OCI-LY7 (cell line): ENCODE measurements around the gene TTC24. TPM values are rescaled to one million over a fixed set of nuclear protein-coding genes. Genes with fewer than 3 reads are reported as not detected.

Experiments used
- BruUV-seq: library from RNA; stranded (reverse); fragments of 400-500 nt; replicated peaks from 2 replicates; lab custom pipeline; 2021; lab: Mats Ljungman, UMichigan
- CTCF ChIA-PET: fragments of 300-600 bp; sonication (Branson Sonifier 250); formaldehyde crosslinking; loops from one replicate; lab custom pipeline; 2022; ENCODE audit warnings: antibody characterized with exemption; ENCODE audit not compliant: unreplicated experiment; lab: Charles Lee
- POLR2A ChIA-PET: fragments of 300-600 bp; sonication (Branson Sonifier 250); formaldehyde crosslinking; loops from one replicate; lab custom pipeline; 2022; ENCODE audit warnings: antibody characterized with exemption; lab: Charles Lee
- DNase-seq: peaks from one replicate; pipeline ENCODE4 v3.0.0-alpha.2; 2015; ENCODE audit warnings: low spot score
- H2AFZ ChIP-seq: fragments of 200-600 bp; sonication (generic), shearing (Covaris generic); 2 replicates; pipeline ENCODE4 v1.6.1; 2014; ENCODE audit warnings: mild to moderate bottlenecking, antibody characterized with exemption, low read length, moderate library complexity
- H3K27ac ChIP-seq: fragments of 200-600 bp; sonication (generic); 2 replicates; pipeline ENCODE4 v1.5.1; 2014; ENCODE audit warnings: mixed run types, low read depth, mild to moderate bottlenecking, moderate library complexity, low read length, inconsistent platforms; ENCODE audit not compliant: poor library complexity, severe bottlenecking
- H3K36me3 ChIP-seq: fragments of 200-600 bp; sonication (generic); 2 replicates; pipeline ENCODE4 v1.6.1; 2014; ENCODE audit warnings: mild to moderate bottlenecking, antibody characterized with exemption, low read length, moderate library complexity, mixed read lengths; ENCODE audit not compliant: insufficient read depth
- H3K4me1 ChIP-seq: fragments of 200-600 bp; sonication (generic); 2 replicates; pipeline ENCODE4 v1.5.1; 2014; ENCODE audit warnings: mild to moderate bottlenecking, low read length; ENCODE audit not compliant: insufficient read depth, poor library complexity, severe bottlenecking
- H3K4me2 ChIP-seq: fragments of 200-600 bp; sonication (generic); 2 replicates; pipeline ENCODE4 v1.6.1; 2014; ENCODE audit warnings: mild to moderate bottlenecking, low read length
- H3K4me3 ChIP-seq: fragments of 200-600 bp; sonication (generic); 2 replicates; pipeline ENCODE4 v1.5.1; 2014; ENCODE audit warnings: mild to moderate bottlenecking, low read depth, low read length; ENCODE audit not compliant: poor library complexity, severe bottlenecking
- H3K79me2 ChIP-seq: fragments of 200-600 bp; sonication (generic); 2 replicates; pipeline ENCODE4 v1.6.1; 2016; ENCODE audit warnings: low read depth, mild to moderate bottlenecking, low read length, moderate library complexity, mixed read lengths; ENCODE audit not compliant: insufficient read depth
- H3K9me2 ChIP-seq: fragments of 200-600 bp; sonication (generic); 2 replicates; pipeline ENCODE4 v1.6.1; 2016; ENCODE audit warnings: mild to moderate bottlenecking, low read length, mixed read lengths; ENCODE audit not compliant: insufficient read depth
- H3K9me3 ChIP-seq: fragments of 200-600 bp; sonication (generic); 2 replicates; pipeline ENCODE4 v1.6.1; 2014; ENCODE audit warnings: mild to moderate bottlenecking, mixed run types, low read length, mixed read lengths
- H4K20me1 ChIP-seq: fragments of 200-600 bp; sonication (generic); 2 replicates; pipeline ENCODE4 v1.6.1; 2014; ENCODE audit warnings: mild to moderate bottlenecking, antibody characterized with exemption, low read length, moderate library complexity, mixed read lengths; ENCODE audit not compliant: insufficient read depth
- CTCF ChIP-seq: fragments of 200-600 bp; sonication (generic); conservative IDR thresholded peaks from 2 replicates; pipeline ENCODE4 v1.5.1; 2014; ENCODE audit warnings: mild to moderate bottlenecking, antibody characterized with exemption, low read length, moderate library complexity, mixed read lengths
- EZH2phosphoT487 ChIP-seq: fragments of 200-600 bp; sonication (generic); IDR thresholded peaks from 2 replicates; pipeline ENCODE4 v1.6.1; 2018; ENCODE audit warnings: low read depth, borderline replicate concordance, mild to moderate bottlenecking, mixed run types, antibody characterized with exemption, low read length, moderate library complexity, mixed read lengths
- intact Hi-C: fragments of 100-400 bp; cut with micrococcal nuclease; formaldehyde crosslinking; loops from one replicate; pipeline ENCODE4 v1.10.0; 2022; ENCODE audit not compliant: unreplicated experiment
- total RNA-seq, 2 experiments: library from RNA; depleted of rRNA in 1 of 2; stranded (reverse); fragments of >200 nt in 1 of 2; shearing (Covaris generic) in 1 of 2; gene quantifications; 2 replicates each; pipeline ENCODE4 v1.2.3, GENCODE V29; 2014 to 2022

TTC24 gene
- total RNA-seq, 2 experiments from 2014 or later, result 2.8 to 11.9 TPM

GRCh38 chr1:156618853-156619581 is 39.5 kb downstream of the TTC24 start, which contains the start of gene HAPLN2:
Gene HAPLN2, plus strand, starts transcription at chr1:156619415. Its CDS starts 4,076 bp downstream, at chr1:156623491.
- Histone ChIP-seq H3K4me3 (no peak within 1 kb of the TSS), H2AFZ (no peak within 1 kb of the TSS), H3K4me1 (no peaks in the 10 kb centered on the region), H3K9me3 (no peaks in the 10 kb centered on the region), H4K20me1 (no peaks in the 10 kb centered on the region), H3K79me2 (no peaks in the 10 kb centered on the region), H3K27ac (no peak within 1 kb of the TSS), H3K4me2 (no peak within 1 kb of the TSS), H3K9me2 (no peaks in the 10 kb centered on the region), H3K36me3 (no peaks in the 10 kb centered on the region)
- TF ChIP-seq EZH2phosphoT487 (no peak), CTCF (peak; percentile 78)
- POLR2A ChIA-PET, result no interaction called here
- no TSS peak for BruUV-seq
- CTCF ChIA-PET, result interaction anchor here (0.6 to 1.2 kb wide), 2 partner anchors 10 to 257 kb away, joined by 4 to 15 read pairs; no protein-coding TSS in a partner anchor
- intact Hi-C loops, result no loop called here
- DNase-seq, result peak; percentile 45

DNA sequence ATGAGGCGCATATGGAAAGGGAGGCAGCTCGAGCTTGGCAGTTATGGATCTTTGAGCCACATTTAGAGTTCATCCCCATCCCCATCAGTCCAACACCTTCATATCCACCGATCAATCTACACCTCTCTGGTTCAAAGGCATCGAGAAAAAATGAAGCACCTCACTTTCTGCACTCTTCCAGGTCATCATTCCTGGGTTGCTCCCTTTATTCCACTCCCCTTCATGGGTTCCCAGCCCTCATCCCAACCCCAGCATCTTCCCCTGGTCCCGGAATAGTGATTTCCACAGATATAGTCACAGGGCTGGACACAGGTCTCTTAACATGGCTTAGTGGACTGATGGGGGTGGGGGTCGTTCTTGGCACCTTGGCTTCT is 40.0 kb downstream of the TTC24 start:
- no TSS peak for BruUV-seq
- no peaks in the 10 kb centered on the region for H3K79me2 ChIP-seq
- H3K27ac ChIP-seq, result no peak overlapping the region
- no peak overlapping the region for H2AFZ ChIP-seq
- H3K4me3 ChIP-seq, result no peak overlapping the region
- ChIA-PET POLR2A (no interaction called here), CTCF (interaction anchor here (1.2 kb wide), 1 partner anchor 11 kb away, joined by 4 read pairs; no protein-coding TSS in a partner anchor)
- no peaks in the 10 kb centered on the region for H3K4me1 ChIP-seq
- no peaks in the 10 kb centered on the region for H3K9me3 ChIP-seq
- H3K9me2 ChIP-seq, result no peaks in the 10 kb centered on the region
- H4K20me1 ChIP-seq, result no peaks in the 10 kb centered on the region
- no peak overlapping the region for H3K4me2 ChIP-seq
- no peak for DNase-seq
- no peaks in the 10 kb centered on the region for H3K36me3 ChIP-seq
- TF ChIP-seq EZH2phosphoT487 (no peak), CTCF (no peak; the same call in 1 of the 2 replicates)
- intact Hi-C loops, result no loop called here

GRCh38 chr1:156622581-156623297 is 43.2 kb downstream of the TTC24 start:
- TF ChIP-seq CTCF, result no peak
- TF ChIP-seq EZH2phosphoT487, result no peak
- CTCF ChIA-PET, result no interaction called here
- no peak overlapping the region for H3K4me3 ChIP-seq
- H3K36me3 ChIP-seq, result no peaks in the 10 kb centered on the region
- no peak overlapping the region for H3K27ac ChIP-seq
- no peaks in the 10 kb centered on the region for H3K9me2 ChIP-seq
- no peak overlapping the region for H3K4me2 ChIP-seq
- H3K9me3 ChIP-seq, result no peaks in the 10 kb centered on the region
- no peaks in the 10 kb centered on the region for H4K20me1 ChIP-seq
- intact Hi-C loops, result no loop called here
- no peak for DNase-seq
- H2AFZ ChIP-seq, result no peak overlapping the region
- POLR2A ChIA-PET, result no interaction called here
- no TSS peak for BruUV-seq
- peaks cover 15% of the 10 kb centered on the region for H3K4me1 ChIP-seq
- H3K79me2 ChIP-seq, result no peaks in the 10 kb centered on the region
